ENCODE results near the gene RAB20. TPM values are rescaled to one million over a fixed set of nuclear protein-coding genes. Genes with fewer than 3 reads are reported as not detected.

Gene RAB20
- total RNA-seq, 1 experiment from 2014 or later: 7.9 TPM

DNA sequence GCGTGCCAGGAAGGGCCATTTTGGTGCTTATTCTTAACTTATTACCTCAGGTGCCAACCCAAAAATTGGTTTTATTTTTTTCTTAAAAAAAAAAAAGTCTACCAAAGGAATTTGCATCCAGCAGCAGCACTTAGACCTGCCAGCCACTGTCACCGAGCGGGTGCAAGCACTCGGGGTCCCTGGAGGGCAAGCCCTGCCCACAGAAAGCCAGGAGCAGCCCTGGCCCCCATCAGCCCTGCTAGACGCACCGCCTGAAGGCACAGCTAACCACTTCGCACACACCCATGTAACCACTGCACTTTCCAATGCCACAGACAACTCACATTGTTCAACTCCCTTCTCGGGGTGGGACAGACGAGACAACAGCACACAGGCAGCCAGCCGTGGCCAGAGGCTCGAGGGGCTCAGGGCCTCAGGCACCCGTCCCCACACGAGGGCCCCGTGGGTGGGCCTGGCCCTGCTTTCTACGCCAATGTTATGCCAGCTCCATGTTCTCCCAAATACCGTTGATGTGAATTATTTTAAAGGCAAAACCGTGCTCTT lies 49.3 kb downstream of the RAB20 start:
- ChIA-PET POLR2A (no interaction called here), CTCF (no interaction called here)
- intact Hi-C loops (cut with micrococcal nuclease; ENCODE audit: unreplicated experiment): no loop called here
- in situ Hi-C loops (cut with HindIII; ENCODE audit: low pct_unique_long_range_greater_than_20kb, low sequenced_read_pairs): no loop called here
- no peak for ATAC-seq
- Histone ChIP-seq H3K9me3 (ENCODE audit: control insufficient read depth, insufficient read depth, low read depth, low read length) (no peaks in the 10 kb centered on the region), H3K4me1 (ENCODE audit: control insufficient read depth, insufficient read depth, low read length) (no peaks in the 10 kb centered on the region), H3K36me3 (ENCODE audit: control insufficient read depth, insufficient read depth, low read length) (no peaks in the 10 kb centered on the region), H3K27ac (ENCODE audit: low read length) (no peak overlapping the region), H3K27me3 (ENCODE audit: control insufficient read depth, insufficient read depth, low read length) (no peaks in the 10 kb centered on the region), H3K4me3 (ENCODE audit: low read depth in 2 of 2, low read length in 2 of 2) (no peak overlapping the region)
- TF ChIP-seq CTCF (IDR thresholded peaks at IDR 0.05) (no peak), POLR2AphosphoS5 (IDR thresholded peaks at IDR 0.05; ENCODE audit: low read depth, low read length) (no peak), SIN3A (IDR thresholded peaks at IDR 0.05; ENCODE audit: borderline replicate concordance, insufficient read depth, low read depth, low read length) (no peak), TCF7L2 (IDR thresholded peaks at IDR 0.05; ENCODE audit: low read depth, low read length) (no peak)
- TF ChIP-seq, protein P1, sequence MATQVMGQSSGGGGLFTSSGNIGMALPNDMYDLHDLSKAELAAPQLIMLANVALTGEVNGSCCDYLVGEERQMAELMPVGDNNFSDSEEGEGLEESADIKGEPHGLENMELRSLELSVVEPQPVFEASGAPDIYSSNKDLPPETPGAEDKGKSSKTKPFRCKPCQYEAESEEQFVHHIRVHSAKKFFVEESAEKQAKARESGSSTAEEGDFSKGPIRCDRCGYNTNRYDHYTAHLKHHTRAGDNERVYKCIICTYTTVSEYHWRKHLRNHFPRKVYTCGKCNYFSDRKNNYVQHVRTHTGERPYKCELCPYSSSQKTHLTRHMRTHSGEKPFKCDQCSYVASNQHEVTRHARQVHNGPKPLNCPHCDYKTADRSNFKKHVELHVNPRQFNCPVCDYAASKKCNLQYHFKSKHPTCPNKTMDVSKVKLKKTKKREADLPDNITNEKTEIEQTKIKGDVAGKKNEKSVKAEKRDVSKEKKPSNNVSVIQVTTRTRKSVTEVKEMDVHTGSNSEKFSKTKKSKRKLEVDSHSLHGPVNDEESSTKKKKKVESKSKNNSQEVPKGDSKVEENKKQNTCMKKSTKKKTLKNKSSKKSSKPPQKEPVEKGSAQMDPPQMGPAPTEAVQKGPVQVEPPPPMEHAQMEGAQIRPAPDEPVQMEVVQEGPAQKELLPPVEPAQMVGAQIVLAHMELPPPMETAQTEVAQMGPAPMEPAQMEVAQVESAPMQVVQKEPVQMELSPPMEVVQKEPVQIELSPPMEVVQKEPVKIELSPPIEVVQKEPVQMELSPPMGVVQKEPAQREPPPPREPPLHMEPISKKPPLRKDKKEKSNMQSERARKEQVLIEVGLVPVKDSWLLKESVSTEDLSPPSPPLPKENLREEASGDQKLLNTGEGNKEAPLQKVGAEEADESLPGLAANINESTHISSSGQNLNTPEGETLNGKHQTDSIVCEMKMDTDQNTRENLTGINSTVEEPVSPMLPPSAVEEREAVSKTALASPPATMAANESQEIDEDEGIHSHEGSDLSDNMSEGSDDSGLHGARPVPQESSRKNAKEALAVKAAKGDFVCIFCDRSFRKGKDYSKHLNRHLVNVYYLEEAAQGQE (IDR thresholded peaks at IDR 0.05; ENCODE audit: insufficient read depth in 1 of 2, low read depth in 2 of 2, low read length in 1 of 2): no peak
- BruUV-seq (replicated peaks): no TSS peak
- no peak for DNase-seq (ENCODE audit: low read depth, low spot score)

DNA sequence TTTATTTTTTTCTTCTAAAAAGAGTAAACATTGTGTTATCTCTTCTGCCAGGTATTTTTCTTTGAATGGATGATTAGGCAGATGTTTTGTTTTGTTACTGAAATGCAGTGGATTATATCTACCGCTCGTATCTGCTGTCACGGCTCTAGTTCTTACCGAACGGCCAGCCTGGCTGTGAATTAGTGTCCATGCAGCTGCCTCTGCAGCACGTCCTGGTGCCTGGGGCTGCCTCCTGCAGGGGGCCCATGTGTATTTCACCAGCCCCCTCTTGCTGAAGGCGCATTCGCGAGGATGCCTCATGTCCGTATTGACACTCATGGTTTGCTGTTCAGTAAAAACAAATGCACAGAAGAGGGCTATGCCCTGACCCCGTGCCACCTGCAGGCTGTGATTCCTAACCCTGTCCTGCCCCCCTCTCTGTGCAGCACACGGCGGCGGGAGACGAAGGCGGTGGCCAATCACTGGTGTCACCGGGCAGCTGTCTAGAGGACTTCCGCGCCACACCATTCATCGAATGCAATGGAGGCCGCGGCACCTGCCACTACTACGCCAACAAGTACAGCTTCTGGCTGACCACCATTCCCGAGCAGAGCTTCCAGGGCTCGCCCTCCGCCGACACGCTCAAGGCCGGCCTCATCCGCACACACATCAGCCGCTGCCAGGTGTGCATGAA lies 49.9 kb downstream of the RAB20 start:
- ChIA-PET CTCF (no interaction called here), POLR2A (no interaction called here)
- Histone ChIP-seq H3K36me3 (ENCODE audit: control insufficient read depth, insufficient read depth, low read length) (no peaks in the 10 kb centered on the region), H3K27me3 (ENCODE audit: control insufficient read depth, insufficient read depth, low read length) (no peaks in the 10 kb centered on the region), H3K4me3 (ENCODE audit: low read depth in 2 of 2, low read length in 2 of 2) (no peak overlapping the region), H3K4me1 (ENCODE audit: control insufficient read depth, insufficient read depth, low read length) (no peaks in the 10 kb centered on the region), H3K27ac (ENCODE audit: low read length) (no peak overlapping the region), H3K9me3 (ENCODE audit: control insufficient read depth, insufficient read depth, low read depth, low read length) (no peaks in the 10 kb centered on the region)
- in situ Hi-C loops (cut with HindIII; ENCODE audit: low pct_unique_long_range_greater_than_20kb, low sequenced_read_pairs): no loop called here
- no TSS peak for BruUV-seq (replicated peaks)
- DNase-seq (ENCODE audit: low read depth, low spot score) (no peak), ATAC-seq (no peak)
- intact Hi-C loops (cut with micrococcal nuclease; ENCODE audit: unreplicated experiment): no loop called here
- TF ChIP-seq POLR2AphosphoS5 (IDR thresholded peaks at IDR 0.05; ENCODE audit: low read depth, low read length) (no peak), TCF7L2 (IDR thresholded peaks at IDR 0.05; ENCODE audit: low read depth, low read length) (no peak)
- TF ChIP-seq, protein P1 (IDR thresholded peaks at IDR 0.05; ENCODE audit: insufficient read depth in 1 of 2, low read depth in 2 of 2, low read length in 1 of 2): no peak
